Heart left ventricle (tissue), 16 donors: ENCODE results near the gene E2F1. TPM values are rescaled to one million over a fixed set of nuclear protein-coding genes. Genes with fewer than 3 reads are reported as not detected.

ENCODE experiments used
- ATAC-seq, 4 donors: fragments of 200-7000 bp; cut with Tn5 transposase; one replicate each; pipeline ENCODE4 v1.9.1; 2020 to 2022; ENCODE audit warnings: moderate library complexity in 4 of 4, mild to moderate bottlenecking in 3 of 4, moderate number of reproducible peaks in 1 of 4
- DNase-seq, 5 donors: peaks; one replicate each; pipeline ENCODE4 v3.0.0-alpha.2; 2020
- H3K27ac ChIP-seq, 12 donors: fragments of 200-600 bp; sonication (generic) in 4 of 12; one replicate each; pipeline versions ENCODE4 v1.5.0 to v1.8.0; 2016 to 2022; ENCODE audit warnings: mild to moderate bottlenecking in 2 of 12
- H3K27me3 ChIP-seq, 9 donors: fragments of 200-600 bp; sonication (generic) in 2 of 9; one replicate each; pipeline versions ENCODE4 v1.5.1 to v1.8.0; 2016 to 2022; ENCODE audit warnings: mild to moderate bottlenecking in 3 of 9
- H3K36me3 ChIP-seq, 9 donors: fragments of 200-600 bp; sonication (generic) in 2 of 9; one replicate each; pipeline versions ENCODE4 v1.5.0 to v1.8.0; 2018 to 2022; ENCODE audit warnings: mild to moderate bottlenecking in 2 of 9
- H3K4me1 ChIP-seq, 12 donors: fragments of 200-600 bp; sonication (generic) in 4 of 12; one replicate each; pipeline versions ENCODE4 v1.5.0 to v1.8.0; 2016 to 2022; ENCODE audit warnings: mild to moderate bottlenecking in 3 of 12
- H3K4me3 ChIP-seq, 12 donors: fragments of 200-600 bp; sonication (generic) in 4 of 12; one replicate each; pipeline versions ENCODE4 v1.5.0 to v1.8.0; 2017 to 2022; ENCODE audit warnings: mild to moderate bottlenecking in 9 of 12, moderate library complexity in 4 of 12
- H3K9me3 ChIP-seq, 12 donors: fragments of 200-600 bp; sonication (generic) in 4 of 12; one replicate each; pipeline versions ENCODE4 v1.5.0 to v1.8.0; 2016 to 2022; ENCODE audit warnings: mild to moderate bottlenecking in 1 of 12
- CTCF ChIP-seq, 12 donors: fragments of 200-600 bp; sonication (generic) in 4 of 12; IDR thresholded peaks; one replicate each; pipeline versions ENCODE4 v1.5.0 to v1.8.0; 2018 to 2022; ENCODE audit warnings: antibody characterized with exemption in 12 of 12, mild to moderate bottlenecking in 5 of 12
- POLR2A ChIP-seq, 2 donors: fragments of 450-650 bp; IDR thresholded peaks; one replicate each; pipeline ENCODE4 v1.6.1; 2017; ENCODE audit warnings: antibody characterized with exemption in 2 of 2, mild to moderate bottlenecking in 2 of 2, moderate library complexity in 2 of 2
- WGBS, 4 donors: extraction: QIAGEN DNeasy Blood & Tissue Kit in 2 of 4; methylation state at CpG; one replicate each; pipeline versions ENCODE4 v1.1.5 to v1.1.7; 2013 to 2018; 5-methylcytosine and 5-hydroxymethylcytosine counted together
- intact Hi-C, 10 donors: fragments of 100-400 bp; cut with DNase I; formaldehyde crosslinking; loops; one replicate each; pipeline versions ENCODE4 v1.11.1 to v1.14.2; 2022
- polyA plus RNA-seq, 2 donors: library from polyadenylated mRNA; stranded (reverse); fragments of 200-250 nt; gene quantifications; one replicate each; pipeline ENCODE4 v1.2.3, GENCODE V29; 2013
- total RNA-seq, 9 donors: library from RNA; depleted of rRNA in 2 of 9; stranded (reverse); fragments of >200 nt in 2 of 9; fragmentation: NEBNext Ultra II Directional in 3 of 9; extraction: Animal tissue kit (Norgen Biotek cat#: 25700) in 3 of 9; gene quantifications; one replicate each; pipeline versions ENCODE4 v1.1.0 to v1.2.4, GENCODE V29; 2016 to 2023
- donor health status: ischemic (EF 13 %, LVEDD 7.1; RV severe dilation, severe dysfunction).
- donor health status: healthy with polysubstance abuse.
- donor health status: DM: no; HTN: yes; CAD: no.
- donor health status: DM: no; HTN: no; CAD: no.
- donor health status: ischemic (EF 25% LVEDD 6.9; RV normal size, moderate dysfunction).
- donor health status: ischemic (EF 25% LVEDD 5.7; RV mildly dilated, moderate dysfunction).
- donor health status: healthy.
- donor health status: DM: yes; HTN: yes; CAD: no.
- donor health status: ischemic (EF 35%, LVEDD 5.7; RV mildly dilated, moderate dysfunction).
- donor health status: nonischemic (EF 11% LVEDD 7.7; RV severe dilation, severe dysfunction).
- donor health status: DM: yes; HTN: yes; CAD: no.
- donor health status: PGD.
- donor health status: ischemic (EF 29% LVEDD 5.4; RV normal size, mild dysfunction).
- donor health status: nonischemic (EF 23%, LVEDD 6.1; RV moderate dilation, normal function).

Gene E2F1
- total and polyA plus RNA-seq, 11 donors: 0.32 to 6.4 (median 1.1) TPM

GRCh38 chr20:33725607-33726264, 39.6 kb upstream of the E2F1 start:
- H3K4me1 ChIP-seq: peaks cover 0 to 2% (median 0%) of the 10 kb centered on the region in 12 donors
- 73 to 82% (median 79%) methylated on average over 7 of the region's 7 CpGs for WGBS, 4 donors
- ATAC-seq: no peak
- TF ChIP-seq POLR2A (IDR thresholded peaks at IDR 0.05): no peak
- H3K36me3 ChIP-seq: no peaks in the 10 kb centered on the region
- H3K27ac ChIP-seq: no peak overlapping the region
- no peak overlapping the region for H3K4me3 ChIP-seq
- intact Hi-C loops: loop anchor here in 1 of 10 donors (5.0 kb wide), 1 partner anchor 33 kb away; no protein-coding TSS in a partner anchor
- H3K27me3 ChIP-seq: no peaks in the 10 kb centered on the region
- no peaks in the 10 kb centered on the region for H3K9me3 ChIP-seq
- no peak for DNase-seq

GRCh38 chr20:33724439-33725094, 38.4 kb upstream of the E2F1 start:
- no peak for ATAC-seq
- H3K4me1 ChIP-seq: peaks cover 0 to 8% (median 3%) of the 10 kb centered on the region in 12 donors
- intact Hi-C loops: loop anchor here in 4 of 10 donors (5.0 kb wide), 2 partner anchors 32 to 37 kb away; partner anchors contain the start of gene E2F1 (in 3 of the 4)

GRCh38 chr20:33721391-33722140, 35.4 kb upstream of the E2F1 start:
- Histone ChIP-seq H3K4me1 (peaks cover 0 to 16% (median 9%) of the 10 kb centered on the region in 12 donors), H3K27me3 (no peaks in the 10 kb centered on the region), H3K36me3 (no peaks in the 10 kb centered on the region), H3K4me3 (no peak overlapping the region), H3K27ac (no peak overlapping the region), H3K9me3 (no peaks in the 10 kb centered on the region)
- intact Hi-C loops: loop anchor here in 3 of 10 donors (5.0 kb wide), 1 partner anchor 34 kb away; the partner anchor contains the start of gene E2F1 (in 3 of the 3)
- ATAC-seq (no peak), DNase-seq (no peak)
- TF ChIP-seq CTCF (IDR thresholded peaks at IDR 0.05) (no peak), POLR2A (IDR thresholded peaks at IDR 0.05) (no peak)
- 95 to 97% (median 95%) methylated on average over 11 of the region's 11 CpGs for WGBS, 4 donors

More at GRCh38 chr20:33724439-33725094, 38.4 kb upstream of the E2F1 start:
- TF ChIP-seq POLR2A (IDR thresholded peaks at IDR 0.05) (no peak), CTCF (IDR thresholded peaks at IDR 0.05) (no peak)
- DNase-seq: no peak
- WGBS, 4 donors: 85 to 93% (median 88%) methylated on average over 14 of the region's 14 CpGs
- no peaks in the 10 kb centered on the region for H3K27me3 ChIP-seq
- H3K4me3 ChIP-seq: no peak overlapping the region
- no peaks in the 10 kb centered on the region for H3K36me3 ChIP-seq
- no peaks in the 10 kb centered on the region for H3K9me3 ChIP-seq
- H3K27ac ChIP-seq: no peak overlapping the region

GRCh38 chr20:33719989-33720709, 34.0 kb upstream of the E2F1 start, which contains the start of gene PXMP4:
Gene PXMP4 (minus strand): TSS chr20:33720310. CDS start chr20:33720207, 103 bp downstream.
- peaks cover 0 to 16% (median 9%) of the 10 kb centered on the region in 12 donors for H3K4me1 ChIP-seq
- peak within 1 kb of the TSS in 11 of 12 donors; percentile 46 to 85 (median 76) for H3K27ac ChIP-seq
- TF ChIP-seq POLR2A (IDR thresholded peaks at IDR 0.05) (peak in 1 of 2 donors; percentile 40), CTCF (IDR thresholded peaks at IDR 0.05) (no peak)
- DNase-seq (peak; percentile 90 to 95 (median 94)), ATAC-seq (peak; percentile 99 to 100 (median 100))
- H3K9me3 ChIP-seq: no peaks in the 10 kb centered on the region
- WGBS, 4 donors: 1 to 5% (median 3%) methylated on average over 24 to 46 of the region's 46 CpGs
- H3K4me3 ChIP-seq: peak within 1 kb of the TSS; percentile 63 to 100 (median 86)
- no peaks in the 10 kb centered on the region for H3K27me3 ChIP-seq
- H3K36me3 ChIP-seq: peaks cover 0 to 4% (median 0%) of the 10 kb centered on the region in 9 donors
- intact Hi-C loops: loop anchor here in 3 of 10 donors (5.0 kb wide), 1 partner anchor 33 kb away; the partner anchor contains the start of gene E2F1 (in 3 of the 3)
